ENCODE data around the gene TNFRSF19.

The TNFRSF19 gene

GRCh38 chr13:23701186-23701585, 131.0 kb downstream of the TNFRSF19 start:
- Mint-ChIP-seq H3K27me3 (no peaks in the 10 kb centered on the region), H3K9me3 (no peaks in the 10 kb centered on the region), H3K36me3 (ENCODE audit: low read depth) (no peaks in the 10 kb centered on the region), H3K4me3 (no peak overlapping the region), H3K27ac (no peak overlapping the region), H3K4me1 (ENCODE audit: low read depth) (peaks cover 8% of the 10 kb centered on the region)
- no peak for DNase-seq

GRCh38 chr13:23701636-23702035, 131.4 kb downstream of the TNFRSF19 start:
- no peaks in the 10 kb centered on the region for H3K36me3 Mint-ChIP-seq (ENCODE audit: low read depth)
- DNase-seq = no peak
- no peak overlapping the region for H3K4me3 Mint-ChIP-seq
- H3K4me1 Mint-ChIP-seq (ENCODE audit: low read depth) = peaks cover 5% of the 10 kb centered on the region
- no peak overlapping the region for H3K27ac Mint-ChIP-seq
- no peaks in the 10 kb centered on the region for H3K9me3 Mint-ChIP-seq
- H3K27me3 Mint-ChIP-seq = no peaks in the 10 kb centered on the region

- no peaks in the 10 kb centered on the region for H3K36me3 Mint-ChIP-seq (ENCODE audit: low read depth)
- H3K4me3 Mint-ChIP-seq = no peak overlapping the region
- no peaks in the 10 kb centered on the region for H3K9me3 Mint-ChIP-seq
- no peak overlapping the region for H3K27ac Mint-ChIP-seq
- H3K4me1 Mint-ChIP-seq (ENCODE audit: low read depth) = no peaks in the 10 kb centered on the region
- H3K27me3 Mint-ChIP-seq = no peaks in the 10 kb centered on the region
- DNase-seq = no peak
Measured at GRCh38 chr13:23703246-23703860, 133.1 kb downstream of the TNFRSF19 start.

GRCh38 chr13:23705583-23705982, 135.4 kb downstream of the TNFRSF19 start:
- no peak for DNase-seq
- Mint-ChIP-seq H3K27ac (no peak overlapping the region), H3K36me3 (ENCODE audit: low read depth) (no peaks in the 10 kb centered on the region), H3K4me3 (no peak overlapping the region), H3K27me3 (no peaks in the 10 kb centered on the region), H3K4me1 (ENCODE audit: low read depth) (no peaks in the 10 kb centered on the region), H3K9me3 (no peaks in the 10 kb centered on the region)

GRCh38 chr13:23707674-23708073, 137.5 kb downstream of the TNFRSF19 start:
- H3K27me3 Mint-ChIP-seq = no peaks in the 10 kb centered on the region
- no peak for DNase-seq
- no peak overlapping the region for H3K27ac Mint-ChIP-seq
- no peaks in the 10 kb centered on the region for H3K4me1 Mint-ChIP-seq (ENCODE audit: low read depth)
- H3K9me3 Mint-ChIP-seq = peaks cover 3% of the 10 kb centered on the region
- no peak overlapping the region for H3K4me3 Mint-ChIP-seq
- H3K36me3 Mint-ChIP-seq (ENCODE audit: low read depth) = no peaks in the 10 kb centered on the region

GRCh38 chr13:23709536-23709935, 139.3 kb downstream of the TNFRSF19 start:
- Mint-ChIP-seq H3K9me3 (peaks cover 4% of the 10 kb centered on the region), H3K4me1 (ENCODE audit: low read depth) (no peaks in the 10 kb centered on the region), H3K4me3 (no peak overlapping the region), H3K27ac (no peak overlapping the region), H3K36me3 (ENCODE audit: low read depth) (no peaks in the 10 kb centered on the region), H3K27me3 (no peaks in the 10 kb centered on the region)
- no peak for DNase-seq

- Mint-ChIP-seq H3K27ac (no peak overlapping the region), H3K4me3 (no peak overlapping the region), H3K9me3 (peaks cover 4% of the 10 kb centered on the region), H3K36me3 (ENCODE audit: low read depth) (no peaks in the 10 kb centered on the region), H3K4me1 (ENCODE audit: low read depth) (no peaks in the 10 kb centered on the region), H3K27me3 (no peaks in the 10 kb centered on the region)
- DNase-seq = no peak
Measured at GRCh38 chr13:23710366-23710765, 140.2 kb downstream of the TNFRSF19 start.

GRCh38 chr13:23711355-23711754, 141.1 kb downstream of the TNFRSF19 start:
- Mint-ChIP-seq H3K36me3 (ENCODE audit: low read depth) (no peaks in the 10 kb centered on the region), H3K27ac (no peak overlapping the region), H3K27me3 (no peaks in the 10 kb centered on the region), H3K4me3 (no peak overlapping the region), H3K9me3 (peaks cover 4% of the 10 kb centered on the region), H3K4me1 (ENCODE audit: low read depth) (no peaks in the 10 kb centered on the region)
- DNase-seq = no peak

- Mint-ChIP-seq H3K36me3 (ENCODE audit: low read depth) (no peaks in the 10 kb centered on the region), H3K27me3 (no peaks in the 10 kb centered on the region), H3K9me3 (peaks cover 4% of the 10 kb centered on the region), H3K4me3 (no peak overlapping the region), H3K4me1 (ENCODE audit: low read depth) (peaks cover 19% of the 10 kb centered on the region), H3K27ac (no peak overlapping the region)
- DNase-seq = no peak
Measured at GRCh38 chr13:23714672-23715071, 144.5 kb downstream of the TNFRSF19 start.

- Mint-ChIP-seq H3K4me1 (ENCODE audit: low read depth) (peaks cover 19% of the 10 kb centered on the region), H3K27ac (no peak overlapping the region), H3K9me3 (peaks cover 4% of the 10 kb centered on the region), H3K4me3 (no peak overlapping the region), H3K27me3 (no peaks in the 10 kb centered on the region), H3K36me3 (ENCODE audit: low read depth) (no peaks in the 10 kb centered on the region)
- no peak for DNase-seq
Measured at GRCh38 chr13:23715092-23715761, 145.0 kb downstream of the TNFRSF19 start.

GRCh38 chr13:23715762-23716235, 145.6 kb downstream of the TNFRSF19 start:
- H3K36me3 Mint-ChIP-seq (ENCODE audit: low read depth) = no peaks in the 10 kb centered on the region
- H3K4me3 Mint-ChIP-seq = no peak overlapping the region
- peaks cover 19% of the 10 kb centered on the region for H3K4me1 Mint-ChIP-seq (ENCODE audit: low read depth)
- no peak overlapping the region for H3K27ac Mint-ChIP-seq
- H3K9me3 Mint-ChIP-seq = peaks cover 4% of the 10 kb centered on the region
- H3K27me3 Mint-ChIP-seq = no peaks in the 10 kb centered on the region
- DNase-seq = no peak

- H3K4me1 Mint-ChIP-seq (ENCODE audit: low read depth) = peaks cover 19% of the 10 kb centered on the region
- H3K4me3 Mint-ChIP-seq = no peak overlapping the region
- H3K27ac Mint-ChIP-seq = no peak overlapping the region
- H3K27me3 Mint-ChIP-seq = no peaks in the 10 kb centered on the region
- peaks cover 4% of the 10 kb centered on the region for H3K9me3 Mint-ChIP-seq
- DNase-seq = no peak
- H3K36me3 Mint-ChIP-seq (ENCODE audit: low read depth) = no peaks in the 10 kb centered on the region
Measured at GRCh38 chr13:23716401-23716800, 146.2 kb downstream of the TNFRSF19 start.

GRCh38 chr13:23718996-23719395, 148.8 kb downstream of the TNFRSF19 start:
- no peaks in the 10 kb centered on the region for H3K9me3 Mint-ChIP-seq
- H3K4me3 Mint-ChIP-seq = no peak overlapping the region
- DNase-seq = no peak
- H3K27ac Mint-ChIP-seq = no peak overlapping the region
- no peaks in the 10 kb centered on the region for H3K36me3 Mint-ChIP-seq (ENCODE audit: low read depth)
- H3K27me3 Mint-ChIP-seq = no peaks in the 10 kb centered on the region
- peaks cover 19% of the 10 kb centered on the region for H3K4me1 Mint-ChIP-seq (ENCODE audit: low read depth)

- H3K27ac Mint-ChIP-seq = no peak overlapping the region
- H3K36me3 Mint-ChIP-seq (ENCODE audit: low read depth) = peaks cover 2% of the 10 kb centered on the region
- H3K4me1 Mint-ChIP-seq (ENCODE audit: low read depth) = peaks cover 15% of the 10 kb centered on the region
- H3K4me3 Mint-ChIP-seq = no peak overlapping the region
- no peaks in the 10 kb centered on the region for H3K27me3 Mint-ChIP-seq
- H3K9me3 Mint-ChIP-seq = no peaks in the 10 kb centered on the region
- no peak for DNase-seq
Measured at GRCh38 chr13:23722726-23723453, 152.7 kb downstream of the TNFRSF19 start.

- Mint-ChIP-seq H3K27ac (no peak overlapping the region), H3K4me1 (ENCODE audit: low read depth) (peaks cover 11% of the 10 kb centered on the region), H3K27me3 (no peaks in the 10 kb centered on the region), H3K9me3 (no peaks in the 10 kb centered on the region), H3K4me3 (no peak overlapping the region), H3K36me3 (ENCODE audit: low read depth) (peaks cover 3% of the 10 kb centered on the region)
- DNase-seq = no peak
Measured at GRCh38 chr13:23723471-23723870, 153.3 kb downstream of the TNFRSF19 start.
